Activated CD8-positive, alpha-beta memory T cell treated with anti-CD3 and anti-CD28 coated beads, Interleukin-2, amount 50 U/mL, for 1 hour (primary cell): ENCODE data around the gene SLCO4A1.
"Not testable (repeated sequence)": the region's sequence is repeated elsewhere in the genome, so short reads cannot be mapped to it uniquely, and the experiment has no call there.

ENCODE experiments used
- DNase-seq: peaks from one replicate; pipeline ENCODE4 v3.0.0-alpha.2; 2020; ENCODE audit errors: extremely low read depth

SLCO4A1 gene

DNA sequence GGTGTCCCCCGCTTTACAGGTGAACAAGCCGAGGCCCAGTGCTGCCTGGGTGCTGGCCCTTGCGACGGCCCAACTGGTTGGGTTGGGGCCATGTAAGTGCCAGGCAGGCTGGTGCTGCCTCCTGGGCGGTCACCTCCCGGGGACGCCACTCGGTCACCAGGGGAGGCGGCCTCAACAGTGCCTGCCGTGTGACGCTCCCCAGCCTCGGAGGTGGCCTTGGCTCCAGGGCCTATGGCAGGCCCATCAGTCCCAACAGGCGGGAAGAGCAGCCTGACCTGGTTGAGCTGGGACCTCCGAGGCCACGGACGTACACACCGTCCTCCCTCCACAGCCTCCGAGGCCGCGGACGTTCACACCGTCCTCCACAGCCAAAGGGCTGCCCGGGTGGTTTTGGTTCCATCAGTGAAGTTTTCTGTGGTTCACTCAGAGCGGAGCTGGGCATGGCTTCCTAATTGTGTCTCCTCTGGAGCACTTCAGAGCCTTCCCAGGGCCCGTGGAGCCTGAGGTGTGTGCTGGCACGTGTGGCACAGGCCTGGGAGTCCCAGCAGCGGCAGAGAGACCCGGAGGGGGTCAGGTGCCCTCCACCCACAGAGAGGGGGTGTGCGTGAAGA lies 19.3 kb upstream of the SLCO4A1 start:
- no peak for DNase-seq

DNA sequence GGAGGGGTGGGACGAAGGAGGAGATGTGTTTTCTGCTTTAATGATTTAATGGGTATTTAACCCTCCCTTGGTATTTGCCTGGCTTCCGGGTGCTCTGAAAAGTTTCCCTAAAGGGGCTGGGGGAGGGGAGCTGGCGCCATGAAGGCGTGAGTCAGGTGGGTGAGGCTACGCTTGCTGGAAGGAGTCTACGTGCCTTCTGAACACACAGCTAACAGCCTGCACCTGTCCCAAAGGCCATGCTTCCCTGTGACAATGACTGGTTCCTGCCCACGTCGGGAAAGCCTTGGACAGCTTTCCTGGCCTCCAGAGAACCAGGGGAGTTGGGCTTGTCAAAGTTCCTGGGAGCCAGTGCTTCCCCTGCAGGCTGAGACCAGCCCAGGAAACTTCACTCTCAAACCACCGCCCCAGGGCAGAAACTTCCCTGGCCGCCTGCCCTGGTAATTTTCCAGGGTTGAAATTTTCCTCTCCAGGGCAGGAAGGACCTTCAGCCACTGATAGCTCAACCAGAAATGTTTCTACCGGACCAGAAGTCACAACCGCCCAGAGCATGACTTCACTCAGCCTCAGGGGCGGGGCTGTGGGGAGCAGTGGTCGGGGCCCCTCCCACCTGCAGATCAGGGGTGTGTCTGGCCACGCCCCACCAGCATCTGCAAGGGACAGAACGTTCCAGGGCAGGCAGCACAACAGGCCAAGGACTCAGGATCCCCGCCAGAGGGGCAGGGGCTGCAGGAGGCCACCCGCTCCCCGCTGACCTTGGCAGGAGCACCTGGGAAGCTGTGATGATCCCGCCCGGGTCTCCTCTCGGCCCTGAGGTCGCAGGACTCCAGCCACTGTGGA lies 18.6 kb upstream of the SLCO4A1 start:
- DNase-seq = peak; percentile 66

DNA sequence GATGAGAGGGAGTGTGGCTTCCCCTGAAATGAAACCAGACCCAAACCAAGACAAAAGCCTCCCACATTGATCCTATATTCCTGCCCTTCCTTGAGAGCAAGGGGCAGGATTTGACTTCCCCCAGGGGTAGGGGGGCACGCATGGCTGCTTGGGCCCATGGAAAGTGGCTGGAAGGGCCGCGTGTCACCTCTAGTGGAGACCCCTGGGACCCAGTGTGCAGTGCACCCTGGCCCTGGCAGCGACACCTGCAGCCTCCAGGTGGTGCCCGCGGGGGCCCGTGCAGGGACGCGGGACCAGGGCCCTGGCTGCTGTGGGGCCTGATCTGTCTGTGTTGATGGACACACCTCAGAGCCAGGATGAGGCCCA lies 18.0 kb upstream of the SLCO4A1 start:
- no peak for DNase-seq

- DNase-seq = no peak
Observed at GRCh38 chr20:62624719-62625453, 17.4 kb upstream of the SLCO4A1 start.

DNA sequence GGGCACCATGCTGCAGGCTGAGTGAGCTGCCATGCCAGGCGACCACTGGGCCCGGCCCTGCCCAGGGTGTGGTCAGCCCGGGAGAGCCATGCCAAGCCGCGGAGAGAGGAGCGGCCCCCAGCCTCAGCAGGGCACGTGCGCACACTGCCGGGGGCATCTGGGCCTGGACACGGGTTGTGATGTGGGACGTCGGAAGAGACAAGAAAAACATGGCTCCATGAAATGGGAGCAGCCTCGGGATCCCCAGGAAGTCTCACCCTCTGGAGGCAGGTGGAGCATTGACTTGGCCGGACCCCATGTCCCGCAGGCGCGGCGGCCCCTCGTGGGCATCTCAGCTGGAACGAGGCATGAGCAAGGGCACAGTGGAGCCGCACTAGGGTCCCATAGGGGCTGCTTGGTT lies 16.8 kb upstream of the SLCO4A1 start:
- no peak for DNase-seq

GRCh38 chr20:62625921-62626547 lies 16.3 kb upstream of the SLCO4A1 start:
- DNase-seq = no peak

- not testable (repeated sequence) for DNase-seq
Observed at GRCh38 chr20:62627425-62627824, 14.9 kb upstream of the SLCO4A1 start.

DNA sequence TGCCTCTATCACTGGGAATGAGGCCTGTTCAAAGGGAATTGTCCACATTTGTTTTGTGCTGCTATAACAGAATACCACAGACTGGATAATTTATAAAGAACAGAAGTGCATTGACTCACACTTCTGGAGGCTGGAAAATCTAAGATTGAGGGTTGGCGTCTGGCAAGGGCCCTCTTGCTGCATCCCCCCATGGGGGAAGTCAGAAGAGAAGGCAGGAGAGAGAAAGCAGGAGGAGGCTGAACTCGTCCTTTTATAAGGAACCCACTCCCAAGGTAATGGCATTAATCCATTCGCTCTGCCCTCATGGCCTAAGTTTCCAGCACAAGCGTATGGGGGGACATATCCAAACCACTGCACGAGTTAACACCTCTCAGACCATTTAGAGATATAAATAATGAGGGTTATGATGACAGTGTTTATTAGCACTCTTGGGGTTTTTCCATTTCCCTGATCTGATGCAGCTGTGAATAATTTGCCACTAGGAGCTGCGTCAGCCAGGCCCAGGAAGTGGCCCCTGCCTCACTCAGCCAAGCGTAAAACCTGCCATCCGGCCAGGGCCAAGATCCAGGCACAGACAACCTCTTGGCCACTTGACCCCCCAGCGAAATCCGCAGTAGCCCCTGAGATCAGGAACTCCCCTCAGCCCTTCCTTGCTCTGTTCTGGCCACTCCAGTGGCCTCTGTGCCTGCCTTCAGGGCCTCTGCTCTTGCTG lies 14.2 kb upstream of the SLCO4A1 start:
- no peak for DNase-seq

- DNase-seq = no peak
Observed at GRCh38 chr20:62628691-62629090, 13.6 kb upstream of the SLCO4A1 start.

DNA sequence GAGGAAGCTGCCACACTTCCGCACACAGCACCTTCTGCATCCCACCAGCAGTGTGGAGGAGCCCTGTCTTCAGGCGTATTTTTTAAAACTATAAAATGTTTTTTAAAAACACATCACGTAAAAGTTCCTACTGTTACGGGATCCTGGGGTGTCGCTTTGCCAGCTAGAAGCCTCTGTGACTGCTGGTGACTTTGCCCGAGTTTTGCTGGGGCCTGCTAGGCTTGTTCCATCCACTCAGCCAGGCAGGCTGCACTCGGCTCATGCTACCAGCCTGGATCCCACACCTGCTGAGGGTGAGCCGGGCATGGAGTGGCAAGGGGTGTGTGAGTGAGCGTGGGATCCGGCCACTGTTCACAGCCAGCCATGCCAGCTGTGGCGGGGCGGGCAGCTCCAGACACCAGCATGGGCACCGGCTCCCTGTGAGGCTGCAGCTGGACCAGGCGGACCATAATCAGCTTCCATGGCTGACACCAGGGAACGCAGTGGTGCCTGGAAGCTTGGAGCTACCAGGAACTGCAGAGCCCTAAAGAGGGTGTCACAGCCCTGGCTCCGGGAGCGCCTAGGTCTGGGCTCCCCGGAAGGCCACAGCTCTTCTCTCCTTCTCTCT lies 12.3 kb upstream of the SLCO4A1 start:
- DNase-seq = no peak

DNA sequence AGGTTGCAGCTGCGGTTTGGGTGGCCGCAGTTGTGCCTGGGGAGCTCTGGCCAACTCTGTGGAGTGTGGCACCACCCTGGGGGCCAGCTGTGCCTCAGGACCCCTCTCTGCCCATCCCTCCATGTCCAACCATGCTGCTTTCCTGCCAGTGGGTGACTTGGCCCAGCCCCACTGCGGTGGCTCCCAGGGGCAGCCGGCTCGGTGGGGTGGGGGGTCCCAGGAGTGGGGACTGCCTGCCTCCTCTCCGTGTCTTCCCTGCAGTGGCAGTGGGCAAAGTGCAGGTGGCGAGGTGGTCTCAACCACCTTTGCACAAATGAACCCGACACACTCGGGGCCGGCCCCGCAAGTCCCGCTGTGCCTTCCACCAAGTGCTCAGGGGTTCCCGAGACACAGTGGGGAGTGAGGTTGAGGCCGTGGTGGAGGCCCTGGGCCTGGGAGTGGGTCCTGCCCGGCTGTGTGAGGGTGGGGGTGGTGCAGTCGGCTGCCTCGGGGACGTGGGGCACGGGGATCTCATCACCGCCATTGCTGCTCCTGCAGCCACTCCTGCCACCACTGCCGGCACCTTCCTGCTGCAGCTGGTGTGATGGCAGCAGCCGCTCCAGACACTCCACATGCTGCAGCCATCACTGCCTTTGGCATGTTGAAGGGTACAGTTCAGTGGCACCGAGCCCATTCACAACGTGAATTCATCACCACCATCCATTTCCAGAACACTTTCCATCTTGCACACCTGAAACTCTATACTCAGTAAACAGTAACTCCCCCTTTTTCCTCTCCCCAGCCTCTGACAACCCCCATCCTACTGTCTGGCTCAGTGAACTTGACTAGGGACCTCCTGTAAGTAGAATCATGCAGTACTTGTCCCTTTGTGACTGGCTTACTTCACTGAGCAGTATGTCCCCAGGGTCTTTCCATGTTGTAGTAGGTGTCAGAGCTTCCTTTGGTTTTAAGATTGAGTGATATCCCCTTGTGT lies 10.7 kb upstream of the SLCO4A1 start:
- no peak for DNase-seq

- no peak for DNase-seq
Observed at GRCh38 chr20:62632575-62633090, 9.7 kb upstream of the SLCO4A1 start.

DNA sequence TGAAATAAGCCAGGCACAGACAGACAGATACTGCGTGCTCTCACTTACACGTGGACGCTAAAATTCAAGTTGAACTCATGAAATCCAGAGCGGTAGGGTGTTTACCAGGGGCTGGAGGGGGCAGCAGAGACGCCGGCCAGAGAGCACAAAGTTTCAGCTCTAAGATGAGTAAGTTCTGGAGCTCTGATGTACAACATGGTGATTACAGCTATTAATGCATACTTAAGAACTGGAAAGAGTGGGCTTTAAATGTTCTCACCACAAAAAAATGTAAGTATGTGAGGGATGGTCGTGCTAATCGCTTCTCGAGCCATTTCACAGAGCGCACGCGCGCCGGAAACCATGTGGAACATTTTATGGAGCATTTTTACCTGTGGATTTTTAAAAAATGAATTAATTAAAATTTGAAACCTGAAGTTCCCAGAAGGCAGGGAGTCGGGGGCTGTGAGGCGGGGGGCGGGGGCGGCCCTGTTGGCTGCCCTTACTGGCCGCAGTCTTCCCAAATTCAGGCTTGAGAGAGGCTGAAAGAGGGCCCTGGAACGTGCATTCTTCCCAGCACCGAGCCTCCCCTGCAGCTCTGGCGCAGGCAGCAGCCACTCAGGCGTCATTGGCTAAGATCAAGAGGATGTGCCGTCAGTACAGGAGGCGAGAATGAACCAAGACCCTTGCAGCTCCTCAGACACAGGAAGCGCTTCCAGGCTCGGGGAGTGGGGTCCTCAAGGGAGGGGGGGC lies 8.5 kb upstream of the SLCO4A1 start:
- DNase-seq = no peak

GRCh38 chr20:62634330-62634967 lies 7.9 kb upstream of the SLCO4A1 start:
- no peak for DNase-seq

DNA sequence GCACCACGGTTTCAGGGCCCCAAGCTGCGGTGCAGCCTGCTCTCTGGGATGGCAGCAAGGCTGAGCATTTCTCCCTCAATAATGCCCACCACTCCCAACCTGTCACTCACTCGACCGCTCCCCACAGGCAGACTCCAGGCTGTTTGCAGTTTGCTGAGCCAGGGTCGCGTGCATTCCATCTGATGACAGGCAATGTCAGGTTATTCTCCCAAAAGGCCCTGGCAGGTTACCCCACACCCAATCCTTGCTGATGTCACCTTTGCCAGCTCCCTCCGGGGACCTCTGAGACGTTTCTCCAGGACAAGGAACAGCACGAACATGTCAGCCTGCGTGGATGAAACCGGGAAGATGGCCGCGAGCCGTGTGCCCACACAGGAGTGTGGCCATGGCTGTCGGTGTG lies 7.1 kb upstream of the SLCO4A1 start:
- no peak for DNase-seq

DNA sequence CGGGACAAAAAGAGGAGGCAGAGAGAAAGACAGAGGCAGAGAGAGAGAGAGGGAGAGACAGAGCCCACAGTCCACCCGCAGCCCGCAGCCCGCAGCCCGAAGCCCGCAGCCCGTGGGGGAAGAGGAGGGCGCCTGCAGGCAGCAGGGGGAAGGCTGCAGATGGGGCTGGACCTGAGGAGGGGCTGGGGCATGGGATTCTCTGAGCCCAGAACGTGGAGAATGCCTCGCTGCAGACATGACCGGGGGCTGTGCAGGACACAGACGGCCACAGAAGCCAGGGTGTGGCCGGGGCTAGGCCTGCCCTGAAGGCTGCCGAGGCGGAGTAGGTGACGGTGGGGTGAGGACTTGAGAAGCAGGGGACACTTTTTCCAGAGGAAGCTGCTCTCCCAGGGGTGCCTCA lies 6.5 kb upstream of the SLCO4A1 start:
- DNase-seq = no peak

- DNase-seq = no peak
Observed at GRCh38 chr20:62636446-62636845, 5.9 kb upstream of the SLCO4A1 start.

- DNase-seq = no peak
Observed at GRCh38 chr20:62637110-62637509, 5.2 kb upstream of the SLCO4A1 start.
